HG03439 (cell line): ENCODE results near the gene BECN2.
A peak's percentile ranks its signal among the peaks of the same experiment; 100 is the strongest.
"Not testable (repeated sequence)": the region's sequence is repeated elsewhere in the genome, so short reads cannot be mapped to it uniquely, and the experiment has no call there.

Source experiments
- ATAC-seq: cut with Tn5 transposase; IDR thresholded peaks from one replicate; pipeline ENCODE4 v1.9.1; 2021; ENCODE audit warnings: mild to moderate bottlenecking, moderate library complexity; ENCODE audit not compliant: unreplicated experiment

The BECN2 gene

DNA sequence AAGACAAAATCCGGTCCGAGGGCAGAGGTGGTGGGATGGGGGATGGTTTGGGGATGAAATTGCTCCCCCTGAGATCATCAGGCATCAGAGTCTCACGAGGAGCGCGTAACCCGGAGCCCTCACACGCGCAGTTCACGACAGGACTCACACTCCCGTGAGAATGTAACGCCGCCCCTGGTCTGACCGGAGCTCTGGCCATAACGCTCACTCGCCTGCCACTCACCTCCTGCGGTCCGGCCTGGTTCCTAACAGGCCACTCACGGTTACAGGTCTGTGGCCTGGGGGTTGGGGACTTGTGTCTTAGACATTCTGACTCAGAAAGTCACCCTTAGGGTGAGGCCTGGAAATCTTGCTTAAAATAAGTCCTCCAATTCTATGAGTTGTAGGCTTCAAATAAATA, 21.5 kb downstream of the BECN2 start:
- no peak for ATAC-seq

DNA sequence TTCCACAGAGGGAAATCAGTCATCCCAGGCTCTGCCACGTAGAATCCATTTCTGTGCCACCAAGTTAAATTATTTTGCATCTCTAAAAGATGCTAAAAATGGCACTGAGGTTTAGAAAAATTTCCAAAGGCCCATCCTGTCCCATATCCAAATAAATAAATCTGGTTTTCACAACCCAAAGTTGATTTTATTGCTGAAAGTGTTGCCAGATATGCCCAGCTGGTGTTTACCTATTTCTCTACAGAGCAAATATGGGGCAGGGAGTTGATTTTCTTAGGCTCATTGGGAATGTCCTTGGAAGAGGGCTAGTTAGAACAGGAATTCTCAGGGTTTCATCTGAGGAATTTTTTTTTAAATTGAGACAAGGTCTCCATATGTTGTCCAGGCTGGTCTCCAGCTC, 22.4 kb downstream of the BECN2 start:
- no peak for ATAC-seq

DNA sequence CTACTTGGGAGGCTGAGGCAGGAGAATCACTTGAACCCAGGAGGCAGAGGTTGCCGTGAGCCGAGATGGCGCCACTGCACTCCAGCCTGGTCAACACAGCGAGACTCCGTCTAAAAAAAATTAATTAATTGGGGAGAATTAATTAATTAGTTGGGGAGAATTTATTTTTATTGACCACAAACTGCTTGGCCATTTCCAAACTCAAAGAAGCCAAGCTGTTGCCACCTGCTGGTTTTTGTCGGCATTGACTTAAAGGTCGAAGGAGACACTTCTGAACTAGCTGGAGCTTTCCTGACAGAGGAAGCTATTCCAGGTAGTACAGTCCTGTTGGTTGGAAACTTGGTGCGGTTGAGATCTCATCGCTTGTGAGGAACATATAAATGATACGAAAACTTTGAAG, 28.2 kb downstream of the BECN2 start:
- ATAC-seq, result no peak

DNA sequence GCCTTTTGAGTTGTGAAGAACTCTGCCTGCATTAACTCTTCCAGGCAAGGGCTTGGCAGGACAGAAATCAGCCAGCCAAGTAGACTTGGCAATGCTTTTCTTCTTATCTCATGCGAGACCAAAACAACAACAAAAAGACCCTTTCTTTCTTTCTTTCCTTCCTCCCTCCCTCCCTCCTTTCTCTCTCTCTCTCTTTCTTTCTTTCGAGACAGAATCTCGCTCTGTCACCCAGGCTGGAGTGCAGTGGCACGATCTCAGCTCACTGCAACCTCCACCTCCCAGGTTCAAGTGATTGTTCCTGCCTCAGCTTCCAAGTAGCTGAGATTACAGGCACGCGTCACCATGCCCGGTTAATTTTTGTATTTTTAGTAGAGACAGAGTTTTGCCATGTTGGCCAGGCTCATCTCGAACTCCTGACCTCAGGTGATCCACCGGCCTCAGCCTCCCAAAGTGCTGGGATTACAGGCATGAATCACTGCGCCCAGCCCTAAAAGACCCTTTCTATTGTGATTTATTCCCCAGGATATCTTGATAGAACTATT, 30.9 kb downstream of the BECN2 start:
- not testable (repeated sequence) for ATAC-seq

DNA sequence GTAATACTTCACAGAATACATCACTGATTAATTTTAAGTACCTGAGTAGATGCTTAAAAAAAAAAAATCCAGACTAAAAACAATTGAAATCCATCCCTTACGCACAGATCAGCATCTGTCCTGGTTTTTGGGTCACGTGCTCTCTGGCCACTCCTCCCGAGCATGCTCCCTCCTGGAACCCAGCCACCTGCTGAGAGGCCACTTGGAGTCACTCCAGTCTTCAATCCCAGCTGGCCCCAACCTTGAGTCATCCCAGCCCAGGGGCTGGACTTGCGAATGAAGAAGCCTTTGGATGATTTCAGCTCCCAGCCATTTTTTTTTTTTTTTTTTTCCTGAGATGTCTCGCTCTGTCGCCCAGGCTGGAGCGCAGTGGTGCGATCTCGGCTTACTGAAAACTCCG, 32.5 kb downstream of the BECN2 start:
- no peak for ATAC-seq

DNA sequence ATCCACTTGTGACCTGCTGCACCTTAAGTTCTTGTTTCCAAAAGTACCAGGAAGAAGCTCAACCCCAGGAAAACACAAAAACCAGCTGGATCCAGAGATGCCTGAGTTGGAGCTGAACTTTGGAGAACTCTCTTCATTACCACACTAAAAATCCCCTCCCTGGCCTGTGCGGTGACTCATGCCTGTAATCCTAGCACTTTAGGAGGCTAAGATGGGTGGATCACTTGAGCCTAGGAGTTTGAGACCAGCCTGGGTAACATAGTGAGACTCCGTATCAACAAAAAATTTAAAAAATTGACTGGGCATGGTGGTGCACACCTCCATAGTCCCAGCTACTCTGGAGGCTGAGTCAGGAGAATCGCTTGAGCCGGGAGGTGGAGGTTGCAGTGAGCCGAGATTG, 35.2 kb downstream of the BECN2 start:
- no peak for ATAC-seq

DNA sequence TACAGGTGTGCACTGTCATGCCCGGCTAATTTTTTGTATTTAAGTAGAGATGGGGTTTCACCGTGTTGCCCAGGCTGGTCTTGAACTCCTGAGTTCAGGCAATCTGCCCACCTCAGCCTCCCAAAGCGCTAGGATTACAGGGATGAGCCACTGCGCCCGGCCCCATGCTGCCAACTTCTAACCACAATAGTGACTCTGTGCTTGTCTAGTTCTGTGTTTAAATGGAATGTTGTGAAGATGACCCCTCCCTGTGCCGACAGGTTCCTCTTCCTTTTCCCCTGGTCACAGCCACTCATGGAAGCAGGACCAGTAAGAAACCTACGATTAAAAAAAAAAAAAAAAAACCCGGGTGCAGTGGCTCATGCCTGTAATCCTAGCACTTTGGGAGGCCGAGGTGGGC, 36.6 kb downstream of the BECN2 start:
- no peak for ATAC-seq

DNA sequence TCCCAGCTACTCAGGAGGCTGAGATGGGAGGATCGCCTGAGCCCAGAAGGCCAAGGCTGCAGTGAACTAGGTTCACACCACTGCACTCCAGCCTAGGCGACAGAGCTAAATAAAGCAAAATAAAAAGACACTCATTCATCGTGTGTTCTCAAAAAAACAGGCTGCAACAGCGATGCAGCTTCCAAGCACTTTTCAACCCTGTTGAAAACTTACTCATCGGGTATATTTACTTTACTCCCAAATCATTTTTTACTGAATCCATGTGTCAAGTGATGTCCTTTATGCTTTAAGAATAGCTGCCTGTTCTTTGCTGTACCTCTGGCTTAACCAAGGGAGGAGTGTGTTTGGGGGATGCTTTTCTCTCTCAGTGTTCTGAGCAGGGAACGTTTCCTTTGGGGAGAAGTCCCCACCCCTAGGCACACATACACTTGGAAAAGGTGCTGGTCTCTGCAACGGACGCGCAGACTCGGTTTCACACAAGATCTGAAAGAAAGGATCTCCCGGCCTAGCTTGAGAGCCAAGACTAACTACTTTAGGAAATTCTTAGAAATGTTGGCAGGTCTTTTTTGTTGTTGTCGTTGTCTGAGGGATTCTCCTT, 39.9 kb downstream of the BECN2 start:
- no peak for ATAC-seq

DNA sequence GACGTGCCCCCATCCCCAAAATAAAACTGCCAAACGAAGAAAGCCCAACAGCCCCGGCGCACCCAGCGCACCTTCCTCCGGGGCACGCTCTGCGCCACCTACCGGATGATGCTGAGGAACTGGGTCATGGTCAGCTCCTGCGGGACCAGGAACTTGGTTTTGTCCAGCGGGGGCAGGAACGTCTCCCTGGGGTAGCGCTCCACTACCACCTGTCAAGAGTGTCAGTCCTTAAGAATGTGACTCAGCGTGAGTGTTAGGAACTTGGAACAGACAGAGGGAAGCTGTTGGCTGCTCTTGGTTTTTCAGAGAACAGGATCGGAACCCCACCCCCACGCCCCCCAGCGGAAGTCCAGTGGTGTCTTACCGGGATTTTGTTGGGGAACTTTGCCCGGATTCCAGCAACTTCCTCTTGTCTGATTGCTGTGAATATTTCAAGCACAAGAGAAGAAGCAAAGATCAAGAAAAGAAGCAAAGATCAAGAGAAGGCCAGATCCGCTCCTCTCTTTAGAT, 40.9 kb downstream of the BECN2 start:
- ATAC-seq, result peak; percentile 68

DNA sequence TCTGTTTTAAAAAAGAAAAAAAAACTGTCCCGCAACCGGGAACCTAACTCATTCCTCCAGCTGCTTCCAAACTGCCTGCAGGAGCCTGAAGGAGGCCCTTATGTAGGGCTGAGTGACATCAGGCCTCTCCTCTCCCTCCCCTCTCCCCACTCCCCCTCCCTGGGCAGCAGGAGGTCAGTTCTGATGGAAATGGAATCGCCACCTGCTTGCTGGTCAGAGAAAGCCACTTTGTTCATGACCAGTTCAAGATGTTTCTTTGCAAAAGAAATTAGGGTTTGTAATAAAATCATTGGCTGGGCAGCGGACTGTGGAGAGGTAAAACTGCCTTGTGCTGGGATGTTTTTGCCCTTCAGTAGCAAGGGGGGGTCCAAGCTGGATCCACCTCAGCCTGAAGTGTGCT, 41.5 kb downstream of the BECN2 start, which contains the start of gene MAP1LC3C:
MAP1LC3C (minus strand) TSS at position 73 of the 400 bp plus-strand sequence. CDS start 90 bp downstream, outside the sequence.
- ATAC-seq, result no peak

DNA sequence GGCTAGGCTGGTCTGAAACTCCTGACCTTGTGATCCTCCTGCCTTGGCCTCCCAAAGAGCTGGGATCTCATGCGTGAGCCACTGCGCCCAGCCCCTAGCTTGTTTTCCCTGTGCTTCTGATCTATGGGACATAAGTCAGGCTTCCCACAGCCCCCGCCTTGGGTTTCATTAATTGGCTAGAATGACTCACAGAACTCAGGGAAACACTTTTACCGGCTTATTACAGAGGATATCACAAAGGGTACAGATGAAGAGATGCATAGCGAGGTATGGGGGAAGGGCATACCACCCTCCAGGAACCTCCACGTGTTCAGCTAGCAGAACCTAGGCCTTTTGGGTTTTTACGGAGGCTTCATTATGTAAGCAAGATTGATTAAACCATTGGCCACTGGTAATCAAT, 42.9 kb downstream of the BECN2 start:
- ATAC-seq, result no peak

DNA sequence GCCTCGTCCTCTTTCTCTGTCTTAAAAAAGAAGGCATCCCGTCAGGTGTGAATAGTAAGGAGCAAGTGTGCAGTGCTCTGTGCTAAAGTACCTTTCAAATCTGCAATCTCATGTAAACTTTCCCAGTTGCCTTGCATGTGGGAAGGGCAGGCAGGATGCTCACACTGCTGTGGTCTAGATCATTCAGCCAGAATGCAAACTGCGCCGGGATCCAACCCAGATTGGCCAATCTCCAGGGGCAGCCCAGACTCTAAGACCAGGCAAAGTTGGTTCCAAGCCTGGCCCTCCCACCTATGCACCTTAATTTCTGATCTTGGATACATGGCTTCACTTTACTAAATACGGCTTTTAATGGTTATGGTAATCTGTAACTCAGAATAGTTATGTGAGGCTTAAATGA, 44.5 kb downstream of the BECN2 start:
- no peak for ATAC-seq

DNA sequence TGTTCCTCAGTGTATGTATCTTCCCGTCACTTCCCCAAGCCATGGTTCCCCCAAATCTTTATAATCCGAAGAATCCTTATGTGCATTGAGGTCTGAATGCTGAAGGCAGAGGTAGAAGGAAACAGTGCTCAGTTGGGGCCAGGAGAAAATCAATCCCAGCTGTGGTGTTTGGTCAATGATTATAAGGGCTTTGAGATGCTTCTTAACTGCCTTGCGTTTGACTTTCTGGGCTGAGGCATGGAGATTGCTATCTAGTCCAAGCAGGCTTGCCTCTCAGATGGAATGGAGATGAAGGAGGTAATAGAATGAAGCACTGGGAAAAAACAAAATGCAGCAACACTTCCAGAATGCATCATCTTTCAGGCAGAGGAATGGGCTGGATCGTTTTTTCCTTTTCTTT, 44.9 kb downstream of the BECN2 start:
- no peak for ATAC-seq

DNA sequence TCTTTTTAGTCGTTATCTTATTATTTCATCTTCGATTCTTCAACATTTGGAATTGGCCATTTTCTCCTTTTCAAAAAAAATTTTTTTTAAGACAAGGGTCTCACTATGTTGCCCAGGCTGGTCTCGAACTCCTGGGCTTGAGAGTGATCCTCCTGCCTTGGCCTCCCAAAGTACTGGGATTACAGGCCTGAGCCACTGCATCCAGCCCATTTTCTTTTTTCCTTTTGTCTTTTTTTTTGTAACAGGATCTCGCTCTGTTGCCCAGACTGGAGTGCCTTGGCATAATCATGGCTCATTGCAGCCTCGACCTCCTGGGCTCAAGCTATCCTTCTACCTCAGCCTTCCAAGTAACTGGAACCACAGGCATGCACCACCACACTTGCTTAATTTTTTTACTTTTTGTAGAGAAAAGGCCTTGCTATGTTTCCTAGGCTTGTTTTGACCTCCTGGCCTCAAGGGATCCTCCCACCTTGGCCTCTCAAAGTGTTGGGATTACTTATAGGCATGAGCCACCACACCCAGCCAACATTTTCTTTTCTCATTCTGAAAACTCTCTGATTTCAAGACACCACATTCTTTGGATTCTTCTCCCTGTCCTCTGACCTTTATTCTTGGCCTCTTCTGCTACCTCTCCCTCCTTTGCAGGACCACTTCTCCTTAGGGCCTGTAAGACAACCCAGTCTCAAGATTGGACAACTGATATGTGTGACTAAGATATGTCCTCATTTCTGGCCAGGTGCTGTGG, 47.4 kb downstream of the BECN2 start:
- no peak for ATAC-seq

DNA sequence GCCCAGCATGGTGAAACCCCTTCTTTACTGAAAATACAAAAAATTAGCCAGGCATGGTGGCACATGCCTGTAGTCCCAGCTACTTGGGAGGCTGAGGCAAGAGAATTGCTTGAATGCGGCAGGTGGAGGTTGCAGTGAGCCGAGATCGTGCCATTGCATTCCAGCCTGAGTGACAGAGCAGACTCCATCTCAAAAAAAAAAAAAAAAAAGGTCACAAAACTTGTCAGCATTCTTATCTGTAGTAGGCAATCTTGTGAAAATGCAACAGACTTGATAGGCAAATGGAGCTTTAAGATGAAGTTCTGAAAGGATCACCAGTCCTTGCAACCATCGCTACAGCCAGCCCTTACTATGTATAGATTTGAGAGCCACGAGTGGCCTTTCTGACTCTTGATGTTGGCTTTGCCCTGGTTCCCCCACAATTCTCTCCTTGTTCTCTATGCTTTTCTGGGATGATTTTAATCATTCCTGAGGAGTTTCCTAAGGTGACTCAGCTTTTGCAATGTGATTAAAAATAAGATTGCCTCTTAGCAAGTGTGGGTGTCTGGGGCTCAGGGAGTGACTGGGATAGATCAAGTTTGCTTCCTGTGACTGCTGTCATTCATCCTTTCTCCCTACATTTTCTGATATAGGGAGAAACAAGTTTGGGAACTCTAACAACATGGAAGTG, 48.4 kb downstream of the BECN2 start:
- ATAC-seq, result no peak

DNA sequence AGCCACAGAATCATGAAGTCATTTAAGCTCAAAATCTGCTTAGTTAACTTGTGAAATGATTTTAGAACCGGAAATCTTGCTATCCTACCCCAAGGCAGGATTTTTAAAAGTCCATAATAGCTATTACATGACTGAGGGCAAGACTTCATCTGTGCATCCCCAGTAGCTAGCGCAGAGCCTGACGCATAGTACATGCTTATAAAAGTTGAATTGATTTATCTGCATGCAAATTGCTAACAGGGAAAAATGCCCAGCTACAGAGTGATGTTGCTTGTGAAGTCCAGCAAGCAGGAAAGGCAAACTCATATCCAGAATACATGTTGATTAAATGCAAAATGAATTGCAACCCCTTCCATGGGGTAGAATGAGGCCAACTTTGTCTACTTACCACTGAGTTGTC, 49.4 kb downstream of the BECN2 start:
- ATAC-seq, result no peak
